HTERT RPE-1 (cell line): Measurements from ENCODE around the gene MAP3K20.
"Not testable (repeated sequence)": the region's sequence is repeated elsewhere in the genome, so short reads cannot be mapped to it uniquely, and the experiment has no call there.

ENCODE experiments used
- in situ Hi-C: fragments of 300-500 bp; cut with MboI; formaldehyde crosslinking; loops from 4 replicates; pipeline ENCODE4 v1.14.3; 2020; ENCODE audit warnings: low sequenced_read_pairs

MAP3K20 gene

GRCh38 chr2:173262356-173262755 is 186.7 kb downstream of the MAP3K20 start:
- in situ Hi-C loops = not testable (repeated sequence)

GRCh38 chr2:173264151-173264550 is 188.5 kb downstream of the MAP3K20 start:
- in situ Hi-C loops = no loop called here

GRCh38 chr2:173264603-173265366 is 189.1 kb downstream of the MAP3K20 start:
- in situ Hi-C loops = no loop called here

DNA sequence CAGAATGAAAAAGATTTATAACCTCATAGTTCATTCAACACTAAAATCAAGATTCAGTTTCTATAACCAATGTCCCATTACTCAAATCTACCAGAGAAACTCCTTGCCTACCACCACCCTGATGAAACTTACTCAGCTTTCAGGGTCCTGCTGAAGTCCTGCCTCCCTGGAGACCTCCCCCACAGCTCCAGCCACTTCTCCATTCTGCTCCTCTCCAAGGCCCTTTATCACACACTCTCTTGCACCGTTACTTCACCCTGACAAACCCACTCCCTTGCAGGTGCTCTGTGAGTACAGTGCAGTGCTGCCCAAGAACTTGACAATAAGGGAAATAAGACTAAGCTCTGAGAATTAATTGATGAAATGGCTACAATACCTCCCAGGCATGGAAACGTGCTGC is 195.5 kb downstream of the MAP3K20 start:
- in situ Hi-C loops = no loop called here

DNA sequence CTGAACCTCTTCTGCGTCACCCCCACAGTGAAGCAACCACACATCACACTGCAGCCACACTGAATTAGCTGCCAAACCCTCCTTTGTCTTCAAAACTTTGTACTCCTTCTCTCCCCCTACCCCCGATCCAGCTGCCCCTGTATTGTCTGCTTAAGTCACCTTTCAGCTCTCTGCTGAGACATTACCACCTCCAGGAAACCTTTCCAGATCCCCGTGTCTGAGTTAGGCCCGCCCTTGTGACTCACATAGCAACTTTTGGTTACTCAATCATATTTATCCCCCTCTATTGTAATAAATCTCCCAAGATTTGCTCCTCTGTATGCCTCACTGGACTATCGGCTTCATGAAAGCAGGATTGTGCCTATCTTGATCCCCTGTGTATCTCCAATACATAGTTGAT is 196.2 kb downstream of the MAP3K20 start:
- in situ Hi-C loops = no loop called here

GRCh38 chr2:173272849-173273248 is 197.2 kb downstream of the MAP3K20 start:
- in situ Hi-C loops = no loop called here

GRCh38 chr2:173278794-173279526 is 203.3 kb downstream of the MAP3K20 start:
- in situ Hi-C loops = no loop called here

DNA sequence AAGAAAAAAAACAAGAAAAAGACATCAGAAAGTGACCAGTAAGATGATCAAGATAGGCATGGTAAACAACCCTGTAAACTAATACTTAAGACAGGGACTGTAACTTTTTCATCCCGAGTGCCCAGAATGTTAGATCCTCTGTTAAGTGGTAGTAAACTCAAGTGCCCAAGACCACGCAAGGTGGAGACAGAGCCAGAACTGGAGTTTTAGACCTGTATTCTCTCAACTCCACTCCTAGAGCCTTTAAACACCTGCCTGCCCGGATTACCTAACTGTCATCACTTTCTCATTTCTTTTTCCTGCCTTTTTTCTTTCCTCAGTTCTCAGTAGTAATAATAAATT is 203.9 kb downstream of the MAP3K20 start:
- in situ Hi-C loops = no loop called here

DNA sequence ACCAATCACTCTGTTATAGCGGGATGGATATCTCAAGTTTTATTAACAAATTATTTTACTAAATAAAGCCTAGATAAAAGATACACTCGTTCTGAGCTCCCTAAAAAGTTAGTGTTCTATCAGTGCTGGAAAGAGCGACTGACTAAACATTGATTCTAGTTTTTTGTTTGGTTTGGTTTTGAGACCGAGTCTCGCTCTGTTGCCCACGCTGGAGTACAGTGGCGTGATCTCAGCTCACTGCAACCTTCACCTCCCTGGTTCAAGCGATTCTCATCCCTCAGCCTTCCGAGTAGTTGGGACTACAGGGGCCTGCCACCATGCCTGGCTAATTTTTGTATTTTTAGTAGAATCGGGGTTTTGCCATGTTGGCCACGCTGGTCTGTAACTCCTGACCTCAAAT is 205.2 kb downstream of the MAP3K20 start:
- in situ Hi-C loops = no loop called here

DNA sequence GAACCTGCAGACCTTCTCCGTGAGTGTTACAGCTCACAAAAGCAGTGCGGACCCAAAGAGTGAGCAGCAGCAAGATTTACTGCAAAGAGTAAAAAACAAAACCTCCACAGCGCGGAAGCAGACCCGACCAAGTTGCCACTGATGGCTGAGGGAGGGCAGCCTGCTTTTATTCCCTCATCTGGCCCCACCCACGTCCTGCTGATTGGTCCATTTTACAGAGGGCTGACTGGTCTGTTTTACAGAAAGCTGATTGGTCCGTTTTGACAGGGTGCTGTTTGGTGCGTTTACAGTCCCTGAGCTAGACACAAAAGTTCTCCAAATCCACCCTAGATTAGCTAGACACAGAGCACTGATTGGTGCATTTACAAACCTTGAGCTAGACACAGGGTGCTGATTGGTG is 206.3 kb downstream of the MAP3K20 start:
- in situ Hi-C loops = not testable (repeated sequence)

DNA sequence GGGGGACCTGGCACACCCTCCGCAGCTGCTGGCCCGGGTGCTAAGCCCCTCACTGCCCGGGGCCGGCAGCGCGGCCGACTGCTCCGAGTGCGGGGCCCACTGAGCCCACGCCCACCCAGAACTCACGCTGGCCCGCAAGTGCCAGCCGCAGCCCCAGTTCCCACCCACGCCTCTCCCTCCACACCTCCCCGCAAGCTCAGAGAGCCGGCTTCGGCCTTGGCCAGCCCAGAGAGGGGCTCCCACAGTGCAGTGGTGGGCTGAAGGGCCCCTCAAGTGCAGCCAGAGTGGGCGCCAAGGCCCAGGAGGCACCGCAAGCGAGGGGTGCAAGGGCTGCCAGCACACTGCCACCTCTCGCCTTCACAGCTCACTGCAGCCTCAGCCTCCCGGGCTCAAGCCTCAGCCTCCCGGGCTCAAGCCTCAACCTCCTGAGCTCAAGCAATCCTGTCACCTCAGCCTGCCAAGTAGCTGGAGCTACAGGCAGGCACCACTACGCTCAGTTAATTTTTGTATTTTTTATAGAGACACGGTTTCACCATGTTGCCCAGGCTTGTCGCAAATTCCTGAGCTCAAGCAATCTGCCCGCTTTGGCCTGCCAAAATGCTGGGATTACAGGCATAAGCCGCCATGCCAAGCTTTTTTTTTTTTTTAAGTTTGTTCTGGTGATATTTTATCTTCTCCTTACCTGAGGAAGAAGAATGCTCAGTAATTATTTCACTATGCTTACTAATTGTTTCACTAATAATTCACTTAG is 207.3 kb downstream of the MAP3K20 start:
- in situ Hi-C loops = no loop called here

- in situ Hi-C loops = no loop called here
Measured at GRCh38 chr2:173286153-173286809, 210.6 kb downstream of the MAP3K20 start.

GRCh38 chr2:173287594-173287993 is 211.9 kb downstream of the MAP3K20 start:
- in situ Hi-C loops = no loop called here

DNA sequence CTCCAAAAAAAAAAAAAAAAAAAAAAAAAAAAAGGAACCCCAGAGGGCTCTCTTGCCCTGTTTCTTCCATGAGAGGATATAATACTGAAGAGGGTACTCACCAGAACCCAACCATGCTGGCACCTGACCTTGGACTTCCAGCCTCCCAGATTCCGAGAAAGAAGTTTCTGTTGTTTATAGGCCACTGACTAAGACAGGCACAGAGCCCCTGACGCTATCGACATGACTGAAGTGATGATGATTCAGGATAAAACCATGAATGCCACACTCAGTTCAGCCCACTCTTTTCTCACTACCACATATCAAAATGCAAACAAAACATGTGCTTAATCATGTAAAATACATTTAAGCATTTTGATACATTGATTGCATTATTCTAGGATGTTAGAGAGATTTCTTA is 212.9 kb downstream of the MAP3K20 start:
- in situ Hi-C loops = no loop called here

DNA sequence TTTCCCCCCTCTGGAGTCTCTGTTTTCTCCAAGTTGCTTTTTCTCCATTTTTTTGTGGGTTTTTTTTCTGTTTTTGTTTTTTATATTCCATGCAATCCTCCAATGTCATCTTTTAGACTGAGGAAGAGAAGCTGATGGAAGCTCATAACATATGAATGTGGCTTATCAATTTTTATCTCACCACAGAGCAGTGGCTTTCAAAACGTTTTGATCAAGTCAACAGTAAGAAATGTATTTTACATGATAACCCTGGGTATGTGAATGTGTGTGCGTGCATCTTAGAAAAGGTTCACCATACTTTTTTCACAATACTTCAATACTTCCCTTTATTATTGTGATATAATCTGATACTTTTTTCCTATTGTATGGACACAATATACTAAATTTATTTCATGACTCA is 214.4 kb downstream of the MAP3K20 start:
- in situ Hi-C loops = no loop called here

DNA sequence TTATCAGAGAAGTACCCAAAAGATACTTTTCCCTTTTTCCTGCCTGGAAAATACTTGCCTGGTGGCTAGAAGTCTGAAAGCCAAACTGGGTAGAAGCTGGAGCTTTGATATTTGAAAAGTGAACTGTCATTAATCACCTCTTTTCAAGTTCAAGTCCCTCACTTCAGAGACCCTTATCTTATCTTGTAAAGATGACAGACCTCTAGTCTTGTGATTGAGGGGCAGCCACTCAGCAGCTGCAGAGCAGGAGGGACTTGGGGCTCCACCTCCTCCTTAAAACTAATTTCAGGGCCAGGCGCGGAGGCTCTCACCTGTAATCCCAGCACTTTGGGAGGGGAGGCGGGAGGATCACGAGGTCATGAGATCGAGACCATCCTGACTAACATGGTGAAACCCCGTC is 214.9 kb downstream of the MAP3K20 start:
- in situ Hi-C loops = no loop called here

- in situ Hi-C loops = no loop called here
Measured at GRCh38 chr2:173291412-173291811, 215.8 kb downstream of the MAP3K20 start.

- in situ Hi-C loops = no loop called here
Measured at GRCh38 chr2:173296235-173296634, 220.6 kb downstream of the MAP3K20 start.

DNA sequence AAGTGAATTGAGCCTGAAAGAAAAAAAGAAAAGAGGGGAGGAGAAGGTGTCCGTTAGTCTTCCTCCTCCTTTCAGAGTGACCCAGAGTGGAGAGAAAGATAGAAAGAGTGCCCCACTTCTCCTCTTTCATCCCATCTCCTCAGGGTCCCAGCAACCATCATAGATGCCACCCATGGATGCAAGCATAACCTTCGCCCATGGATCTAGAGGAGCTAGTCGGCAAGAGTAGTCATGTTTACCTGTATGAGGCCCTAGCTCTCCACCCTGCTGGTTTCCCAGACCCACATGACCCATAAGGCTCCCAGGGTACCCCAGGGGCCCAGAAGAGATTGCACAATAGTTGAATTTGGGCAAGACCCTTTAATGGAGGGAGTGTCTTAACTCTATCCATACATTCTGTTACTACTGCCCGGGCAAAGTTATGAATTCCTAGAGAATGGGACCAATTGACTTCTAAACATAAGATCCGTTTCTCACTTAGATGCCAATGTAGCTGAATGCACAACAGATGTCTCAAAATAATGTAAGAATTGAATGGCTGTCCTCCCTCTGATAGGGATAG is 223.0 kb downstream of the MAP3K20 start:
- in situ Hi-C loops = no loop called here

DNA sequence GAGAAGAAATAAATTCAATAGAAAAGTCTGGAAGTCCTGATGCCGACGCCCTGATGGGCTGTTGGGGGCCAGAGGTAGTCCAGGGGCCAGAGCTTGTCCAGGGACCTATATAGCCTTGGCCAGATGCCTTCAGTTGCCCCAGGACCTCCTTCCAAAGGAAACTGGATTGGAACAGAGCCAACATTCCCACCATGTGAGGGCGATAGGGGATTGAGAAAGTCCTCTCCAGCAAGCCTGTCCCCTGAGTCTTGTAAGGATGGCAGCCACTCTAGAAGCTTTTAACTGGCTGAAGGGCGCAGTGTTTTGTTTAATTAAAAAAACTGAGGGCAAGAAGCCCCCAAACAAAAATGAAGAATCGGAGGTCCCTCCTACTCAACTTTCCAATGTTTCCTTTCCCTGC is 224.1 kb downstream of the MAP3K20 start:
- in situ Hi-C loops = no loop called here

DNA sequence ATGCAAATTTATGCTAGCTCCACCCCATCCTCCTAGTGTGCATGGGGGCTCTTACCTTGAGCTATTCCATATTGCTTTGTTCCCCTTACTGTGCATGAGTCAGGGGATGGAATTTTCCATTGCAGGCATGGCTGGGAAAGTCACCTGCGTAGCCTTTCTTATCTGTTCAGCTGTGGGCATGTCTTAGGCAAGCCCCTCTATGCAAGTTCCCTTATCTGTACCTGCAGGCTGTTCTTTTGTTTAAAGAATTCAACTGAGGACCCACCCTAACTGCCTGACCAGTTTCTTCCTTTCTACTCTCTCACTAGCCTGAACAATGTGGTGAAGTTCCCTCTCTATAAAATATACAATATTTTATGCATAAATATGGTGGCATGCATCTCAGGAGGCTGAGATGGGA is 224.8 kb downstream of the MAP3K20 start:
- in situ Hi-C loops = no loop called here
